ENCODE data around the gene ATP11A.

DNA sequence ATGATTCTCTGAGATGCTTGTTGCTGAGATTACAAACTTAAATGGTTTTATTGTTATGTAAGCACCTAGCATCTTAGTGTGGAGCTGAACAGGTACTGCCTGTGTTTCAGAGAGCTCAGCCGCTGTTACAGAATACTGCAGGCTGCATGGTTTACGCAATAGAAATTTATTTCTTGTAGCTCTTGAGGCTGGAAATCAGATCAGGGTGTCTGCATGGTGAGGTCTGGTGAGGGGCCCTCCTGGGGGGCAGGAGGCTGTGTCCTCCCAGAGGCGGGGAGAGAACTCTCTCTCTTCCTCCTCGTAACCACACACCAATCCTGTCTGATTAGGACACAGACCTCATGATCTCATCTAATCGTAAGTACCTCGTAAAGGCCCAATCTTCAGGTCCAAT, 13.1 kb downstream of the ATP11A start:
- TF ChIP-seq, protein P1, sequence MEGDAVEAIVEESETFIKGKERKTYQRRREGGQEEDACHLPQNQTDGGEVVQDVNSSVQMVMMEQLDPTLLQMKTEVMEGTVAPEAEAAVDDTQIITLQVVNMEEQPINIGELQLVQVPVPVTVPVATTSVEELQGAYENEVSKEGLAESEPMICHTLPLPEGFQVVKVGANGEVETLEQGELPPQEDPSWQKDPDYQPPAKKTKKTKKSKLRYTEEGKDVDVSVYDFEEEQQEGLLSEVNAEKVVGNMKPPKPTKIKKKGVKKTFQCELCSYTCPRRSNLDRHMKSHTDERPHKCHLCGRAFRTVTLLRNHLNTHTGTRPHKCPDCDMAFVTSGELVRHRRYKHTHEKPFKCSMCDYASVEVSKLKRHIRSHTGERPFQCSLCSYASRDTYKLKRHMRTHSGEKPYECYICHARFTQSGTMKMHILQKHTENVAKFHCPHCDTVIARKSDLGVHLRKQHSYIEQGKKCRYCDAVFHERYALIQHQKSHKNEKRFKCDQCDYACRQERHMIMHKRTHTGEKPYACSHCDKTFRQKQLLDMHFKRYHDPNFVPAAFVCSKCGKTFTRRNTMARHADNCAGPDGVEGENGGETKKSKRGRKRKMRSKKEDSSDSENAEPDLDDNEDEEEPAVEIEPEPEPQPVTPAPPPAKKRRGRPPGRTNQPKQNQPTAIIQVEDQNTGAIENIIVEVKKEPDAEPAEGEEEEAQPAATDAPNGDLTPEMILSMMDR (IDR thresholded peaks at IDR 0.05; ENCODE audit: poor library complexity), result no peak
- no peak for TF ChIP-seq EZH2phosphoT487 (IDR thresholded peaks at IDR 0.05; ENCODE audit: low read depth, severe bottlenecking, unreplicated experiment)
